HG03066 (cell line): ENCODE measurements around the gene GAS2L2.
"Not testable (repeated sequence)": the region's sequence is repeated elsewhere in the genome, so short reads cannot be mapped to it uniquely, and the experiment has no call there.

ENCODE experiments used
- ATAC-seq: cut with Tn5 transposase; IDR thresholded peaks from one replicate; pipeline ENCODE4 v1.9.1; 2021; ENCODE audit warnings: low read depth; ENCODE audit not compliant: unreplicated experiment

GAS2L2 gene

DNA sequence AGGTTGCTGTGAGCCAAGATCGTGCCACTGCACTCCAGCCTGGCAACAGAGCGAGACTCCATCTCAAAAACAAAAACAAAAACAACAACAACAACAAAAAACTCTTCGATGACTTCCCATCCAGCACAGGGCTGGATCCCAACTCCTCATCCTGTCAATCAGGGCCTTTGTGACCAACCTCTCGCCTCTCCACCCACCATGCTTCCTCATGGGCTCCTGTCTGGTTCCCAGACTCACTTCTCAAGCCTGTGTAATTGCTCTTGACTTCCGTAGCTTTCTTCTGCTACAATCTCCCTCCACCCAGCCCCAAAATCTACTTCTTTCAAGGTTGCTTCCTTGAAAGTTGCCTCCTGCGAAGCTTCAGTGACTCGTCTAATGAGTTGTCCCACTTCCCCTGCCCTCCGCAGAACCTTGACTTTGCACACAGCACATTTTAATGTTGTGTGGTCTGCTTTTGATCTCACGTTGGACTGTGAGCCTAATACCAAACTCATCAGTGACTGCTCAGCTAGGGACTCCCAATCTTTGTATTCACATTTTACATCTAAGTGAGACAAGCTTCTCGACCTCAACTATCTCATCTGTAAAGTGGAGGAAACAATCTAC lies 22.5 kb downstream of the GAS2L2 start:
- ATAC-seq: no peak

DNA sequence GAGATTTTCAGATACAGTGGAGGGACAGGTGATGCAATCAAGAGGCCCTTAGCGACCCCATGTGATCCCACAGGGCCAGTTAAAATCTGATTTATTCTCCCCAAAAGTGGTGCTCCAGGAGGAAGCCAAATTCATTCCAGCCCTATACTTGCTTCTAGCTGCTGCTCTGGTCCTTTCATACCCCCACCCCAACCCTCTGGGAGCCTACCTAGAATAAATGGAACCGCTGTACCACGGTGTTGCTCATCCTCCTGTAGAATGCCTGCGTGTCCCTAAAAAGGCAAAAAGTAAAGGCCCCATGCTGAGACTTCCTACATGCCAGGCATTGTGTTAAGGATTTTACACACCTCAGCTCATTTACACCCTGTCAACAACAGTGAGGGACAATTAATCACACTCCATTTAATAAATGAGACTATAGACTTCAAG lies 23.6 kb downstream of the GAS2L2 start:
- ATAC-seq: no peak

DNA sequence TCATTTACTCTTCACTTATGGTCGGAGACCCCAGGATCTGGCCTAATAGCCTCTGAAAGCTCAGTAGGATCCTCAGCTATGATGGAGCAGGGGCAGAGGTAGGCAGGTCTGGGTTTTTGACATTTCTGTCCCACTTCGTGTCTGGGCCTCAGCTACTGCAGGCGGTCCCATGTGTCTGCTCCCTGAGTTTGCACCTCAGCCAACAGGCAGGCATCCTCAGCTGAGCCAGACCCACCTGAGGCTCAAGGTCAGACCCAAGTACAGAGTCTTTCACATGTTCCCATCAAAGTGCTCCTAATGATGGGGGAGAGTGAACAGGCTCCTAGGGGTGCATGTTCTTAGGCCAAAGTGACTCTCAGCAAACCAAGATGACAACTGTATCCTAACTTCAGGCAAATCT lies 24.5 kb downstream of the GAS2L2 start:
- no peak for ATAC-seq

DNA sequence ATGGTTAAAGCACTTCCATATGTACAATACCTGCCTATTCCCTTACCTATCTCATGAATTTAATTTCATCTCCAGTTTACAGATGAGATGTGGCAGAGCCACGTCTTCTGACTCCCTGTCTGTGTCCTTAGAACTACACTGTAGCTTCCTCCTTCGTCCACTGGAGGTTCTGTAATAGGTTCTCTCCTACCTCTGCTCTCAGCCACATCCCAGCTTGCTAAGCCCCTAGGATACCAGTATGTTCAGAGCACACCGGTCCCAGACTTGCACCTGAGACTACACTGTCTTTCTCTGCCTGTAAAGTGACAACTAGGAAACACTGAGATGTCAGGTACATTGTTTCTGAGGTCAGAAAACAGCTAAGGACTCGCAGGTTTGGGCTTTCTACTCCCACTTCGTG lies 25.4 kb downstream of the GAS2L2 start:
- ATAC-seq: no peak

DNA sequence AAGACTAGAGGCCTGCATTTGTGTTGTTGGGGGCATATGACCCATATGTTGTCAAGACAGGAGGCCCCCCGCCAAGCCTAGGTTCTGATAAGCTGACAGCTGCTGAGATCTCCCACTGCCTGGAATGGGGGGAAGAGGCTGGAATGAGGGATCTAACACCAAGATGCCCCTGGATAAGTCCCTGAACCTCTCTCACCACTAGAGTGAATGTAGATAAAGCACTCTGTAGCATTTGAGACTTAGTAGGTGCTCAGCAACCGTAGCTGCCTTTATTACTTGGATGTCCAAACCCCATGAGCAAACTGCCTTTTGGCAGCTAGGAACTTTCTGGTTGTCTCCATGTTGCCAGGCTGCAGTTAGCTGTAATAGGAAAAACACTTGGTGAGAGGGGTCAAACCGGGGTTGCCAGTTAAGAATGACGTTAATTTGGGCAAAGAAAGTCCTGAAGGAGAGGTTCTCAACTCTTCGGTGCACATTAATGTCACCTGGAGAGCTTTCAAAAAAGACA lies 26.0 kb downstream of the GAS2L2 start:
- no peak for ATAC-seq

DNA sequence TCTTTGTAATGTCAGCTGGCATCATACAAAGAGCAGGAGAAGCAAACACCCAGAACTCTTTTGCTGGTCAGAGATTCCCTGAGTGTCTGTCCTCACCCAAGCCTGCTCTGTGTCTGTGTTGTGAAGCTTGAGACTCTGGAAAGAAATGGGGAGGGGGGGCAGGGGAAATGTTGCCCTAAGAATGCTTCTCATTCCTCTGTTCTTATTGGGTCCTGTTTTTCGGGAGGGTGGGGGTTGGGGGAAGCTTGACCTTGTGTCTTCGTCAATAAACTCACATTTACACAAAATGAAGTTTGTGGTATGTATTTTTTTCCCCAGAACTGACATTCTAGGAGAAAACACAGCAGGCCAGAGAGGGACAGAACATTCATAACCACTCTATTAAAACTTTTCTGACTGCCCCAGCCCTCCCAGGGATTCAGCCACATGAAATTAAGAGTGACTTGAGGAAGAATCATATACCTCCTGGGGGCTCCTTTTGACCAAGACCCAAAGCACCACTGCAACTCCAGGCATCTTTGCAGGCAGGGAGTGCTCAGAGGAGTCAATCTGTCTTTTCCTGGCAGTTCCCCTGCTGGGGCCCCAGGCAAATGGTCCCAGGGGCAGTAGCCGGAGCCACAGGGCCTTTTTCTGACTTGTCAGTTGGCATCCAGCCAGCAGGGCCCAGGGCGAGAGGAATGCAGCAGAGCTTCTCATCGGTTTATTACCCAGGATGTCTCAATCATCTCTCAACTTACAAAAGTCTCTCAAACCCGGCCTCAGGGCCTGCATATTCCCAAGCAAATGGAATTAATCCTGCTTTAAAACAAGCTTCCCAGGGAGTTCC lies 26.7 kb downstream of the GAS2L2 start:
- ATAC-seq: no peak

DNA sequence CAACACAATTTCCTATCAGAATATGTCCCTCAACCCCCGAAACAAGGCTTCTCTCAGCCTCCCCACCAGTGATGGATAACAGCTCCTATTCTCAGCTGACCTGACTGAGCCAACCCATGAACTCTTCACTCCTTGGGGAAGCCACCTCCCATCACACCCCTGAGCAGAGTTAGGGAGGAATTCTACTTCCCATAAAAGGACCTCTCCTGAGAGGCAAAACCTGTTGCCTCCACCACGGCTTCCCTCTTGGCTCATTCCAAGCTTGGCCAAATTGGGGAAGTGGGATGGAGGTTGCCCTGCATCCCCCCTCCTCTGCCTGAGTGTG lies 27.3 kb downstream of the GAS2L2 start:
- ATAC-seq: no peak

DNA sequence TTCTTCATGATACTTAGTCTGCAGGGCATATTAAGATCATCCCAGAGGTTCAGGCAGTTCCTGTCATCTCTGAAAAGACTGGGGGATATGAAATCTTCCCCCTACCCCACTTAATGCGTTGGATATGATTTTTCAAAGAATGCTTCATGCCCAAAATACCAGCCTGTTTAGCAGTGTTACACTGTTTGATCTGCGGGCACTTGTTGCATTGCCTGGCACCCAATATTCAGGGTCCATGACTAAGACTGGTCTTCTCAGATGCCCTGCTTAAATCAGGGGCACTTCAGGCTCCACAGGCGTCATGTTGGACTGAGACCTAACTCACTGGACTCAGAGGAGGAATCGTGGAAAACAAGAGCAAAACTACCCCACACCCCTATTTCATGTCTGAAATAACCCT lies 28.0 kb downstream of the GAS2L2 start:
- no peak for ATAC-seq

DNA sequence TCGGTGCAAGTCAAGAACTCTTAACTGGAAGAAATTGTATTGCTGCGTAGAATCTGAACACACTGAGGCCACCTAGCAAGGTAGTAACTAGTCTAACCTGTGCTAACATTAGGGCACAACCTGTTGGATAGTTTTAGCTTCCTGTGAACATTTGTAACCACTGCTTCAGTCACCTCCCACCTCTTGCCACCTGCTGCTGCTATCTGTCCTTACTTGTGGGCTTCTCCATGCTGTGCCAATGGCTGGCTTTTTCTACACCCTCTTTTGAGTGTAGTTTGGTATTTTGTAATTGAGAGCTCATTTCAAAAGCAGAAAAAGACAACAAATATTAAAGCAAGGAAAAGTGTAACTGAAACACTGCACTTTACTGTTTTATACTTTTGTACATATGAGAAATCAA lies 29.3 kb downstream of the GAS2L2 start:
- no peak for ATAC-seq

DNA sequence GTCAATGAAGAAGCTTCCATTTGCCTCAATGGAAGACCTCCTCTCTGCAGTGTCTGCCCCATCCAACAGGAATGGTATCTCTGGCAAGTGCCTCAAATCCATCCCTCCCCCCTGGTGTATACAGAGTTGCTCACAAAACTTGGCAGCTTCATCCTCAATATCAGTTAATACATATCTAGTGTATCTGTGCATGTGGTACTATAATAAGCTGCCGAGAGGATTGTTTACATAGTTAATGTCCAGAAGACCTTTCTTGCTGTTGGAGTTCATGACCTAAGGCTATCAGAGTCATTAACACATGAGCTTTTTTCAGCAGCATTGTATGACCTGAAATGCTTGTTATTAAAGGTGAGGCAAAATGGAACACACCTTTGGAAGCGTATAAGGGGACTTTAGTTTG lies 35.6 kb downstream of the GAS2L2 start:
- ATAC-seq: no peak

DNA sequence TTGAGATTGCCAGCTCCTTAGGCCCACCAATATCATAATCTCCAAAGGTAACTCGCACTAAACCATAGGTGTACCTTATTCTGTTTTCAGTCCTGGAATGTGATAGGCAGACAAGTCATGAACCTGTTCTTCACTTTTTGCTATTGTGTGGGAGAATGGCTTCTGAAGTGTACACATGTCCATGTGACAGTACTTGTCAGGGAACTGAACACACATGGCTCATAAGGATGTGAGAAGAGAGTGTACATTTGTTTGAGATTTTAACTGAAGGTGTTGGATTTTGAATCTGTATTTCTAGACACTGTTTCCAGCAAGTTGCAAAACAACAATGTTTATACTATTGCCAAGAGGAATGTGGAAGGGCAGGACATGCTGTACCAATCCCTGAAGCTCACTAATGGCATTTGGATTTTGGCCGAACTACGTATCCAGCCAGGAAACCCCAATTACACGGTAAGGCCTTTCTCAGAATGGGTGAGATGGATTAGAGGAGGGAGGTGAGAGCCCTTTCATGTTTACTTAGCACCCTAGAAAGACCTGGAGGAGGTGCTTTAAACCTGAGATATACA lies 36.1 kb downstream of the GAS2L2 start:
- no peak for ATAC-seq

DNA sequence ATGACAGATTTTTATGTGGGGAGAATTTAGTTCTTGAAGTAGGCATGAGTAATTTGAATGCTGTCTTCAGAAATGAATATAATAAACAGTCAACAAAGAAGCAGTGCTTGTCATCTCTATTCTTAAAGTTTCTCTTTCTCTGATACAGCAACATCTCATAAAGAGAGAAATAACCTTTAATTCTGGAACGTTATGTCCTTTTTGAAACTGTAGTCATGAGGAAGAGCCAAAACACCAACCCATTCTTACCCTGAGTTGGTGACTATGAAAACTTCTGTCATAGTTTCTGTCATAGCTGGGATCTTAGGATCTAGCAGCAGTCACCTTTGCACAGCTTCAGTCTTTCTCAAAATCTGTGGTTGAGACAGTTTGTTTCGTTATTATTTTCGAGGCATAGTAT lies 36.9 kb downstream of the GAS2L2 start:
- no peak for ATAC-seq

DNA sequence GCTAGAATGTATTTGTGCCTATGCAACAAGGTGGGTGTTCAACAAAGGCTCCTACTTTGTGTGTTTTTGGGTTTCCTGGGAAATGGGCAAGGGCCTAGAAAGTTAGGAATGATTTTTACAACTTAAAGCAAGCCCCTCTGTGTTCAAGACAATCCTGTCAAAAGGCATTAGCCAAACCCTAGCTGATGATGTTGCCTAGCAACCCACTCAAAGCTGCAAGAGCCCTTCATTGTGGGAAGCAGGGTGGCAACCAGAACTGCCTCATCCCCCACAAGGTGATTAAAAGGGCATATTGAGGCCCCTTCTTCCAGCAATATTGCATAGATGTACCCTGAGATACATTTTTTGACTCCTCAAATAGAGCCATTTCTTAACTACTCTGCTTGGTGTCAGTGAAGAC lies 37.6 kb downstream of the GAS2L2 start:
- ATAC-seq: no peak

DNA sequence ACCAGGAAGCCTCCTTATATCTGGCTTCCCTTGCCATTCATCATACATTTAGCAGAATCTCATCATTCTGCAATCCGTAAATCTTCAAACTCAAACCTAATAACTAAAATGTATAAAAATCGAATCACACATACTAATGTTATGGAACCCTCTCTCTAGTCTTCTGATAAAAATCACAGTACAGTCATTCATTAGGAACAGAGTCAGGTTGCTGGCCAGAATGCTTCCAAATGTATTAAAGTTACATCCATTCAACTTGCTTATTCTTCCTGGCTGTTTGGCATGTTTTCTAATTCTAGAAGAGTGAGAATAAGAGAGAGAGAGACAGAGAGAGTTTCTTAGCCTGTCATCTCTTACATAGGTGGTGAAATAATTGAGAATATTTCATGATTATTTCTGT lies 38.1 kb downstream of the GAS2L2 start:
- no peak for ATAC-seq

DNA sequence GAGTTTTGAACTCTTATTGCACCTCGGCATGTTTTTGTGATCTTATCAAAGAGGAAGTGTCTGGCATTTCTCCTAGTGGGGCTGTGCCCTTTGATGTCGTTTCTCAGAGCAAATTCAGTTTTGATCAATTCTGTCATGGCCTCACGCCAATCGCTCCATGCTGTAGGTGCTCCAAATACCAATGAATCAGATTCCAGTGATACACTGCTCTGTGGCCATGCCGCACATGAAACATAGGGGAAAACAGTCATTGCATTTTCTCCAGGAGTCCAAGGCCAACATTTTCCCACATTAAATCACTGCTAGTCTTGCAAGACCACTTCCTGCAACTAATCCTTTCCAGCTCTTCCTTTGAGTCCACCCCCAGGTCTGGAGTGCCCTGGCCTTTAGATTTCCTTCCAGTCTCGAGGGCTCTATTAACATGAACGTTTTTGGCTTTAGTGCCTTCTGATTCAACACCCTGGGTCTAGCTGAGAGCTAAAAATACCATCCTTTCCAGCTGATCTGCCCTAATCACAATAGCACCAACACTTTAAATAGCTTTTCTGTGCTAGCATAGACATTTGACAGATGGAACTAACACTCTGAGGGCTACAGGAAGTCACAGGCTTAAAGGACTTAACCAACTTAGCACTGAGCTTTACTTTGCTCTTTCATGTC lies 39.8 kb downstream of the GAS2L2 start:
- ATAC-seq: no peak

DNA sequence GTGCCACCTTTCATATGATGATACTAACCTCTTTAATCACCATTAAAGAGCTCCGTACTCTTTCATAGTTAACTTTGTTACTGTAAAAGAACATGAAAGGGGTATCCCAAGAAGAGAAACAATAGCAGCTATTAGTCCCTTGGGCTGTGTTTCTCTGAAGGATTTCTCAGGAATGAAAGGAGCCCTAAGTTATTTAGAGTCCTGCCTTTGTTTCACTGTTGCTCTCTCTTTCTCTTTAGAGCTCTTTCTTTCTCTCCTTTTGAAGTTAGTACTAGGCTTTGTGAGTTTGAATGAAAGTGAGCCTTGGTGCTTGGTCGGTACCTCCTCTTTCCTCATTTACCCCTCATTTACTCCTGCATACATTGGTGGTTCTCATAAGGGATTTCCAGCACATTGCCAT lies 42.1 kb downstream of the GAS2L2 start:
- no peak for ATAC-seq

DNA sequence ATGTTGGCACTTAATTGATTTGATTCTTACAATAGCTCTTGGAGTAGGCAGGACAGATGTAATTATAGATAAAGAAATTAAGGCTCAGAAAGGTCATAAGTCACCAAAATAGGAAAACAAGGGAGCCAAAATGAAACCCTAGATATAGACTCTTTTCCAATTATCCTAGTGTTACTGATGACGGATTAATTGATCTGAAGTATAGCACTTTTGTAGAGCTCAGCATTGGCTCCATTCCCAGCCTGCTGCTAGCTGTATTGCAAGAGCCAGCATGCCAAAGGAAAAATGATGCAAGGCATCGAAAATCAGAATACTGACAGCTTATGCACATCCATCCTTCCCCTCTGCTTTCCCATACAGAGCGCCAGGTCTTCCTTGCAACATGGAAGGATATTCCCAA lies 43.2 kb downstream of the GAS2L2 start:
- no peak for ATAC-seq

DNA sequence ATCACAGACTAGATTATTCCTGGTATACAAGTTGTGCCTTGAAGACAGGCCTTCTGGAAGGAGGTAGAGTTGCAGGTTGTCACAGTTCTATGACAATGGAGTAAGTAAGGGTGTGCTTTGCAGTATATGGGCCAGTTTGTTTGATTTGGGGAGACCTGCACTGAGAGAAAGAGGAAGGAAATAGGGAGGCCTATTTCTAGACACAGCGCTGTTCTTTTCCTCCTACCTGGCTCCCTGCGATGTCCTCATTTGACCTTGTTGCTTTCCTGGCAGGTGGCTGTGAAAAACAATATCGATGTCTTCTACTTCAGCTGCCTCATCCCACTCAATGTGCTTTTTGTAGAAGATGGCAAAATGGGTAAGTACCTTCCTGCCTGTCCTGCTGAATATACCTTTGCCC lies 44.1 kb downstream of the GAS2L2 start:
- no peak for ATAC-seq

DNA sequence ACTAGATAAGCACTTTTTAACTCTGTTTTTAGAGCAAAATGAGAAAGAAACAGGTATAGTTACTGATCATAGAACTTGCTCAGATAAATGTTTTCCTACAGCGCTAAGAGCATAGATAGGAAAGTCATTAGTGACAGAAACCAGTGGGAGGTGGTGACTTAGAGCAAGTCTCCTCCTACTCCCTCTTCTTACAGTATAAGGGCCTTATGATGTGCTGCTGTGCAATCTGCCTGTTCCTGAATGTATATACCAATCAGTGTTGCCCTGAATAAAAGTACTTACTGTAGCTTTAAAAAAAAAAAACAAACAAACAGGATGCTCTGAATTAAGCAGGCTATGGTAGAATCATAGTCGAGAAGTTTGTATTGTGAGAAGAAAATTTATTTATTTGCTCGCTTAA lies 44.9 kb downstream of the GAS2L2 start:
- ATAC-seq: no peak

DNA sequence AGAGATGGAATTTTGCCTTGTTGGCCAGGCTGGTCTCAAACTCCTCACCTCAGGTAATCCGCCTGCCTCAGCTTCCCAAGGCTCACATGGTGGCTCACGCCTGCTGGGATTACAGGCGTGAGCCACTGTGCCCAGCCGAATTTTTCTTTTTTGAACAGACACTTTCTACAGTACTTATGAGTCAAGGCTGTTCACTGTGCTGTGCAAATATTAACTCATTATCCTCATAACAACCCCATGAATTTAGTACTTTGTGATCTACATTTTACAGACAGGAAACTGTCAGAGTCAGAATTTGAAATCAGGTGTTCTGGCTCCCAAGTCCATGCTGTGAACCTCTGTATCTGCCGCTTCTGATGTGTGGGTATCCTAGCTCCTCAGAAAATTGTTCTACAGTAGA lies 47.3 kb downstream of the GAS2L2 start:
- ATAC-seq: no peak

DNA sequence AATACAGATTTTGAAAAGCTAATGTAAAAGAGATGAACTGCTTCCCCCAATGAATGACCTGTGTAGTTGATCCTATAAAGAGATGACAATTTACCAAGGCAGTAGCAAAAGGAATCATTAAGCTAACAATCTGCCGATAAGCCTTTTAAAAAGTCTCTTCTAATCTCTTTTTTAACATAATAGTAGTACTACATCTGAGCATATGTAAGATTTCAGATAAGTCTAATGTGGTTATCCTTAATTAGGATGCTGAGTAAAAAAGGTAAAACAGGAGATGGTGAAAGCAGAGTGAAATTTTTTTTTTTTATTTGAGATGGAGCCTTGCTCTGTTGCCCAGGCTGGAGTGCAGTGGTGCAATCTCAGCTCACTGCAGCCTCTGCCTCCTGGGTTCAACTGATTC lies 47.8 kb downstream of the GAS2L2 start:
- ATAC-seq: no peak

DNA sequence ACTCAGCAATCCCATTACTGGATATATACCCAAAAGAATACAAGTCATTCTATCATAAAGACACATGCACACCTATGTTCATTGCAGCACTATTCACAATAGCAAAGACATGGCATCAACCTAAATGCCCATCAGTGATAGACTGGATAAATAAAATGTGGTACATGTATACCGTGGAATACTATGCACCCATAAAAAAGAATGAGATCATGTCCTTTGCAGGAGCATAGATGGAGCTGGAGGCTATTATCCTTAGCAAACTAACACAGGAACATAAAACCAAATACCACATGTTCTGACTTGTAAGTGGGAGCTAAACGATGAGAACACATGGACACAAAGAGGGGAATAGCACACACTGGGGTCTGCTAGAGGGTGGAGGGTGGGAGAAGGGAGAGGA lies 49.7 kb downstream of the GAS2L2 start:
- not testable (repeated sequence) for ATAC-seq
